ENCODE measurements around the gene ELSPBP1.
"Not testable (repeated sequence)": the region's sequence is repeated elsewhere in the genome, so short reads cannot be mapped to it uniquely, and the experiment has no call there.

The ELSPBP1 gene

GRCh38 chr19:48041877-48042580 is 47.6 kb downstream of the ELSPBP1 start:
- no peak for DNase-seq (ENCODE audit: low read depth)

GRCh38 chr19:48043675-48044258 is 49.3 kb downstream of the ELSPBP1 start, which contains the start of gene CABP5:
TSS of gene CABP5 (minus strand) at chr19:48044079. CDS start at chr19:48043922, 157 bp downstream.
- no peak for DNase-seq (ENCODE audit: low read depth)

DNA sequence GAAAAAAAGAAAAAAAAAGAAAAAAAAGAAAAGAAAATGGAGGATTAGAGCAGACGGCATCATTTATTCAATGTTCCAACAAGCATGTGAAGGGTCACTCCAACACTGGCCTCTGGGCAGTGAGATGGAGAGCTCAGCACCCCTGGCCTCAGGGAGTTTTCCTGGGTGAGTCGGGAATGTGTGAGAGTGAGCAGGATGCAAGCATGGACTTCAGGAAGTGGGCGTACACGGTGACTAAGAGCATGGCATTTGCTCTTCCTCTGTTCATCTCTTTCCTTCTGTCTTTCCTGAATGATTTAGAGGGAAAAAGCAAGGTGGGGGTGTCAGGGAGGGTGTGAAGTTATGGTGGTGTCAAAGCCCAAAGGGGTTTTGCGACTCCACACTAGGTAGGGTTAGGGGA is 50.1 kb downstream of the ELSPBP1 start:
- DNase-seq (ENCODE audit: low read depth) = peak; percentile 27

DNA sequence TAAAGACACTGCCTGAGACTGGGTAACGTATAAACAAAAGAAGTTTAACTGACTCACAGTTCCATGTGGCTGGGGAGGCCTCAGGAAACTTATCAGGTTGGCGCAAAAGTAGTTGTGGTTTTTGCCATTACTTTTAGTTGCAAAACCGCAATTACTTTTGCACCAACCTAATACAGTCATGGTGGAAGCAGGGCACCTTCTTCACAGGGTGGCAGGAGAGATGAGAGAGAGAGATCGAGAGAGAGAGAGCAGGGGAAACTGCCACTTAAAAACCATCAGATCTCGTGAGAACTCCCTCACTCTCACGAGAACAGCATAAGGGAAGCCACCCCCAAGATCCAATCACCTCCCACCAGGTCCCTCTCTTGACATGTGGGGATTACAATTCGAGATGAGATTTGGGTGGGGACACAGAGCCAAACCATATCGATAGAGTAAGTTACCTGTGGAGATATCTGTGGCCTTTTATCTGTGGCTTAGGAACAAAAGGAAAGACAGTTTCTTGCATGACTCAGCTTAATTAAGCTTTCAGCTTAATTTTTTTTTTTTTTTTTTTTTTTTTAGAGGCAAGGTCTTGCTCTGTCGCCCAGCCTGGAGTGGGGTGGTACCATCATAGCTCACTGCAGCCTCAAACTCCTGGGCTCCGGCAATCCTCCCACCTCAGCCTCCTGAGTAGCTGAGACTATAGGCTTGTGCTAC is 57.1 kb downstream of the ELSPBP1 start:
- no peak for DNase-seq (ENCODE audit: low read depth)

DNA sequence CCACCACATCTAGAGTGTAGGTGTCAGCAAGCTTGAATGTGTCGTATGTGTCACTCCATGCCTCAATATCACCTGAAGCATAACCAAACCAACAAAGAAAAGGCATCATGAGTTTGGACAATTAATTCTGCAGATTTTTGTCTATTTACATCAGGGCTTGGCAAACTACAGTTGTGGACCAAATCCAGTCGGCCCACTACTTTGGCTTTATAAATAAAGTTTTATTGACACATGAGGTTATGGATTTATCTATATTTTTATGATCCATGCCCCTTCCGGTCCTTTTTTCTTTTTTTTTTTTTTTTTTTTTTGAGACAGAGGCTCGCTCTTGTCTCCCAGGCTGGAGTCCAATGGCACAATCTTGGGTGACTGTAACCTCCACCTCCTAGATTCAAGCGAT is 58.6 kb downstream of the ELSPBP1 start:
- no peak for DNase-seq (ENCODE audit: low read depth)

DNA sequence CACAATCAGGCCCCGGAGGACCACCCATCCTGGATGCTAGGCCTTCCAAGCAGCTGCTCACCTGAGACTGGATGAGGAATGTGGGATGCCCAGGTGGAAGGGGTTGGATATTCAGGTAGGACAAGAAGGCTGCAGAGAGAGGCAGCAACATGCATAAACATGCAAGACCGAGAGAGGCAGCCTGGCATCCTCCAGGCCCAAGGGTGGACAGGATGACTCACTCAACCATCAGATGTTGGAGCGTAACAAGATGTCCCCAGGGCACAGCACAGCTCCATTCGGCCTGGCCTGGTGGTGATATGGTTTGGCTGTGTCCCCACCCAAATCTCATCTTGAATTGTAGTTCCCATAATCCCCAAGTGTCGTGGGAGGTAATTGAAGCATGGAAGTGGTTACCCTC is 59.4 kb downstream of the ELSPBP1 start:
- DNase-seq (ENCODE audit: low read depth) = peak; percentile 14

DNA sequence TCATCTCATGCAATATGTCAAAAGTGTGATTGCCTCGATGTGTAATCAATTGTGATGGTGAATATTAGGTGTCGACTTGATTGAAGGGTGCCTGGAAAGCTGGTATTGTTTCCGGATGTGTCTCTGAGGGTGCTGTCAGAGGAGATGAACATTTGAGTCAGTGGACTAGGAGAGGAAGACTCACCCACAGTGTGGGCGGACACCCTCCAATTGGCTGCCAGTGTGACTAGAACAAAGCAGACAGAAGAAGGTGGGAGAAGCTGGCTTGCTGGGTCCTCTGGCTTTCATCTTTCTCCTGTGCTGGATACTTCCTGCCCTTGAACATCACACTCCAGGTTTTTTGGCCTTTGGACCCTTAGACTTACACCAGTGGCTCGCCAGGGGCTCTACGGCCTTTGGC is 64.9 kb downstream of the ELSPBP1 start:
- DNase-seq (ENCODE audit: low read depth) = no peak

DNA sequence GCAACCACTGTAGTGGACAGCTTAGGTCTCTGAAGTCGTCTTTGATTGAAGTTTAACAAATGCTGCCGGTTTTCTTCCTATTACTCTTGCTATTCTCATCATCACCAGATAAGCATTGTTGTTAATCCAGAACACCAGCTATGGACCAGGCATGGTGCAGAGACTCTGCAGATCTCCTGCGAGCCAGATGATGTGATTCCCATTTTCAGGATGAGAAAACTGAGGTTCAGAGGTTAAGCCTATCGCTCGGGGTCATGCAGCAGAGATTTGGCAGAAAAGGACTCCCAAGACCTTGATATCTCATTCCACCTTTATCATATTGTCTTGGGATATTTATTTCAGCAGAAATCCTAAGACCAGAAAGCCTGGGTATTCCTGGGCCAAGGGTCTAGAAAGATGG is 65.9 kb downstream of the ELSPBP1 start:
- DNase-seq (ENCODE audit: low read depth) = no peak

GRCh38 chr19:48061401-48062344 is 67.2 kb downstream of the ELSPBP1 start:
- DNase-seq (ENCODE audit: low read depth) = no peak

GRCh38 chr19:48064509-48064908 is 70.1 kb downstream of the ELSPBP1 start:
- peak; percentile 52 for DNase-seq (ENCODE audit: low read depth)

- no peak for DNase-seq (ENCODE audit: low read depth)
These were observed 75.0 kb downstream of the ELSPBP1 start for GRCh38 chr19:48069435-48069834.

GRCh38 chr19:48070177-48070769 is 75.8 kb downstream of the ELSPBP1 start:
- DNase-seq (ENCODE audit: low read depth) = not testable (repeated sequence)
